ENCODE measurements around the gene CYP2C19.
"Not testable (repeated sequence)": the region's sequence is repeated elsewhere in the genome, so short reads cannot be mapped to it uniquely, and the experiment has no call there.

CYP2C19 gene

DNA sequence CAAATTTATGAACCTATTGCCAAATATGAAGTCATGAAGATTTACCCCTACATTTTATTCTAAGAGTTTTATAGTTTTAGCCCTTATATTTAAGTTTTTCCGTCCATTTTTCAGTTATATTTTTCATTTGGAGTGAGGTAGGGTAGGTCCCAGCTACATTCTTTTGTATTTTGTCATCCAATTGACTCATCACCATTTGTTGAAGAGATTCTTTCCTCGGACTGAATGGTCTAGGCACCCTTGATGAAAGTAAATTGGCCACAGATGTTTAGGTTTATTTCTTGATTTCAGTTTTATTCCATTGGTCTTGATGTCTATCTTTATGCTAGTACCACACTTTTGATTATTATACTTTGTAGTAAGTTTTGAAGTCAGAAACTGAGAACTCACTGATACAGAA is 22.7 kb downstream of the CYP2C19 start:
- no peak for DNase-seq (ENCODE audit: low read depth)
- TF ChIP-seq MYC (IDR thresholded peaks at IDR 0.05; ENCODE audit: low read depth, low read length) = no peak
- TF ChIP-seq, protein P1, sequence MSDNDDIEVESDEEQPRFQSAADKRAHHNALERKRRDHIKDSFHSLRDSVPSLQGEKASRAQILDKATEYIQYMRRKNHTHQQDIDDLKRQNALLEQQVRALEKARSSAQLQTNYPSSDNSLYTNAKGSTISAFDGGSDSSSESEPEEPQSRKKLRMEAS (IDR thresholded peaks at IDR 0.05; ENCODE audit: low read depth, low read length) = no peak
- TF ChIP-seq, protein P2, sequence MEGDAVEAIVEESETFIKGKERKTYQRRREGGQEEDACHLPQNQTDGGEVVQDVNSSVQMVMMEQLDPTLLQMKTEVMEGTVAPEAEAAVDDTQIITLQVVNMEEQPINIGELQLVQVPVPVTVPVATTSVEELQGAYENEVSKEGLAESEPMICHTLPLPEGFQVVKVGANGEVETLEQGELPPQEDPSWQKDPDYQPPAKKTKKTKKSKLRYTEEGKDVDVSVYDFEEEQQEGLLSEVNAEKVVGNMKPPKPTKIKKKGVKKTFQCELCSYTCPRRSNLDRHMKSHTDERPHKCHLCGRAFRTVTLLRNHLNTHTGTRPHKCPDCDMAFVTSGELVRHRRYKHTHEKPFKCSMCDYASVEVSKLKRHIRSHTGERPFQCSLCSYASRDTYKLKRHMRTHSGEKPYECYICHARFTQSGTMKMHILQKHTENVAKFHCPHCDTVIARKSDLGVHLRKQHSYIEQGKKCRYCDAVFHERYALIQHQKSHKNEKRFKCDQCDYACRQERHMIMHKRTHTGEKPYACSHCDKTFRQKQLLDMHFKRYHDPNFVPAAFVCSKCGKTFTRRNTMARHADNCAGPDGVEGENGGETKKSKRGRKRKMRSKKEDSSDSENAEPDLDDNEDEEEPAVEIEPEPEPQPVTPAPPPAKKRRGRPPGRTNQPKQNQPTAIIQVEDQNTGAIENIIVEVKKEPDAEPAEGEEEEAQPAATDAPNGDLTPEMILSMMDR (IDR thresholded peaks at IDR 0.05; ENCODE audit: low read depth, low read length) = no peak
- no peak for TF ChIP-seq POLR2A (IDR thresholded peaks at IDR 0.05; ENCODE audit: extremely low read depth, insufficient read length)

DNA sequence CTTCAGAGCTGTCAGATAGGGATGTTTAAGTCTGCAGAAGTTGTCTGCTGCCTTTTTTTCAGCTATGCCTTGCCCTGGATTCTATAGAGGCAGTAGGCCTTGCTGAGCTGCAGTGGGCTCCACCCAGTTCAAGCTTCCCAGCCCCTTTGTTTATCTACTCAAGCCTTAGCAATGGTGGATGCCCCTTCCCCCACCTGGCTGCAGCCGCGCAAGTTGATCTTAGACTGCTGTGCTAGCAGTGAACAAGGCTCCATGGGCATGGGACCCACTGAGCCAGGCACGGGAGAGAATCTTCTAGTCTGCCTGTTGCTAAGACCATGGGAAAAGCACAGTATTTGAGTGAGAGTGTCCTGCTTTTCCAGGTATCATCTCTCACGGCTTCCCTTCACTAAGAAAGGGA is 38.1 kb downstream of the CYP2C19 start:
- H3K4me3 ChIP-seq (ENCODE audit: low read depth, low read length); DNase-seq (ENCODE audit: low read depth): not testable (repeated sequence)

More for the DNA sequence above, 22.7 kb downstream of the CYP2C19 start:
- no peak overlapping the region for H3K4me3 ChIP-seq (ENCODE audit: low read depth, low read length)

DNA sequence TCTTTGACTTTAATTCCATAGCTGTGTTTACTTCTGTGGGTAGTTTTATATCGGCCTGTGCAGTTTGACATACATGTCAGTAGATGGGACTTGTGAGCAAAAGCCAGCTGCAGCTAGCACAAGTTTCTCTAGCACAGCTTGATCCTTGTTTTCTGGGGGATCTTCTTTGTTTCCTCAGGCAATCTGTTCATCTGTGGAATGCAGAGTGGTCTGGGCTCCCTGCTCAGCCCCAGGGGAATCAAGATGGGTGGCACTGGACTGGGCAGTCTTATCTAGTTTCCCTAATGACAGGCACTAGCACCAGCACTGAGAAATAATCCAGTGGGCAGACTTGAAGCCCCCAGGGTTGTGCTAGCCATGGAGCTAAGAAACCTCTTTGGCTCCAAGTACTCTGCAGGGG is 40.8 kb downstream of the CYP2C19 start:
- H3K4me3 ChIP-seq (ENCODE audit: low read depth, low read length) = no peak overlapping the region
- TF ChIP-seq, protein P2 (IDR thresholded peaks at IDR 0.05; ENCODE audit: low read depth, low read length) = no peak
- TF ChIP-seq POLR2A (IDR thresholded peaks at IDR 0.05; ENCODE audit: extremely low read depth, insufficient read length) (no peak), MYC (IDR thresholded peaks at IDR 0.05; ENCODE audit: low read depth, low read length) (no peak)
- TF ChIP-seq, protein P1 (IDR thresholded peaks at IDR 0.05; ENCODE audit: low read depth, low read length) = no peak
- DNase-seq (ENCODE audit: low read depth) = no peak

DNA sequence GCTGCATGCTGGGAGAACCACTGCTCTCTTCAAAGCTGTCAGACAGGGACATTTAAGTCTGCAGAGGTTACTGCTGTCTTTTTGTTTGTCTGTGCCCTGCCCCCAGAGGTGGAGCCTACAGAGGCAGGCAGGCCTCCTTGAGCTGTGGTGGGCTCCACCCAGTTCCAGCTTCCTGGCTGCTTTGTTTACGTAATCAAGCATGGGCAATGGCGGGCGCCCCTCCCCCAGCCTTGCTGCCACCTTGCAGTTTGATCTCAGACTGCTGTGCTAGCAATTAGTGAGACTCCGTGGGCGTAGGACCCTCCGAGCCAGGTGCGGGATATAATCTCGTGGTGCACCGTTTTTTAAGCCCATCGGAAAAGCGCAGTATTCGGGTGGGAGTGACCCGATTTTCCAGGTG is 67.5 kb downstream of the CYP2C19 start:
- DNase-seq (ENCODE audit: low read depth) = not testable (repeated sequence)

DNA sequence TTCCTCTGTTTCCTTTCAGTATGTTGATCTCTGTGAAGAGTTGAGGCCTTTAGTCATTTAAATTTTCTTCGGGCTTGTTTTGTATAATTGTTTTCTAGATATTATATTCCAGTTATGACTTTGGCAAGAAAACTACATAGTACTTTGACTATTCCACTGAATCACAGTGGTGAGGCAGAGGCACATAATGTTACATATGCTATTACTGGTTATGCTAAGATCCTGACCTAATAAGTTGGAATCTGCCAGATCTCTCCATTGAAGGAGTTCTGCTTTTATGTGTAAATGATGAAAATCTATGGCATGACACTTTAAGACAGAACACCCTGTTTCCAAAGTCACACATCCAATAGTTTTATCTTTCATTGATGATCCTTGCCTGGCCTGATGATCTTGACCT is 83.7 kb downstream of the CYP2C19 start:
- DNase-seq (ENCODE audit: low read depth) = no peak
- no peak overlapping the region for H3K4me3 ChIP-seq (ENCODE audit: low read depth, low read length)
- TF ChIP-seq MYC (IDR thresholded peaks at IDR 0.05; ENCODE audit: low read depth, low read length) = no peak
- no peak for TF ChIP-seq POLR2A (IDR thresholded peaks at IDR 0.05; ENCODE audit: extremely low read depth, insufficient read length)
- TF ChIP-seq, protein P2 (IDR thresholded peaks at IDR 0.05; ENCODE audit: low read depth, low read length) = no peak
- TF ChIP-seq, protein P1 (IDR thresholded peaks at IDR 0.05; ENCODE audit: low read depth, low read length) = no peak

More for the DNA sequence above, 67.5 kb downstream of the CYP2C19 start:
- not testable (repeated sequence) for H3K4me3 ChIP-seq (ENCODE audit: low read depth, low read length)

DNA sequence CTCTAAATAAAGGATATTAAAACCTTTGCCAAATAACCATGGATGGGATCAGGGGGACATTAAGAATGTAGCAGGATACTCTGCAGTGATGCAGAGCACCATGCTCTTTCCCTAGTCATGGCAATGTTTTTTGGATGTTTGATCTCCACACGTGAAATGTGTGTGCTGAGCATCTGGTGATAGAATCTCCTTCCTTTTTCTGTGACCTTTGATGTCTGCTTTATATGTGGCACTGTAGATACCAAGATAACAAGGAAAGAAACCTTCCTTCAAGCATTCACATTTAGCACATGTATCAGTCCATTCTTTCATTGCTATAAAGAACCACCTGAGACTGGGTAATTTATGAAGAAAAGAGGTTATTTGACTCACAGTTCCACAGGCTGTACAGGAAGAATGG is 88.3 kb downstream of the CYP2C19 start:
- no peak overlapping the region for H3K4me3 ChIP-seq (ENCODE audit: low read depth, low read length)
- TF ChIP-seq, protein P1 (IDR thresholded peaks at IDR 0.05; ENCODE audit: low read depth, low read length) = no peak
- TF ChIP-seq, protein P2 (IDR thresholded peaks at IDR 0.05; ENCODE audit: low read depth, low read length) = no peak
- no peak for TF ChIP-seq POLR2A (IDR thresholded peaks at IDR 0.05; ENCODE audit: extremely low read depth, insufficient read length)
- TF ChIP-seq MYC (IDR thresholded peaks at IDR 0.05; ENCODE audit: low read depth, low read length) = no peak
- no peak for DNase-seq (ENCODE audit: low read depth)

DNA sequence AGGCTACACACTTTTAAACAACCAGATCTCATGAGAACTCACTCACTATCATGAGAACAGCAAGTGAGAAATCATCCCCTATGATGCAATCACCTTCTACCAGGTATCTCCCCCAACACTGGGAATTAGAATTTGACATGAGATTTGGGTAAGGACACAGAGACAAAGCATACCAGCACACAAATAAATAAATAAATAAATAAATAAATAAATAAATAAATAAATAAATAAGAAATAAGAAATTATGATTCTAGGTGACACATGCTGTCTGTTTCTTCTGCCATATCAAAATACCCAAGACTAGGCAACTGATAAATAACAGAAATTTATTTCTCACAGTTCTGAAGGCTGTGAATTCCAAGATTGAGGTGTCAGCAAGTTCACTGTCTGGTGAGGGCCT is 88.8 kb downstream of the CYP2C19 start:
- H3K4me3 ChIP-seq (ENCODE audit: low read depth, low read length) = no peak overlapping the region
- TF ChIP-seq, protein P1 (IDR thresholded peaks at IDR 0.05; ENCODE audit: low read depth, low read length) = no peak
- TF ChIP-seq POLR2A (IDR thresholded peaks at IDR 0.05; ENCODE audit: extremely low read depth, insufficient read length) (no peak), MYC (IDR thresholded peaks at IDR 0.05; ENCODE audit: low read depth, low read length) (no peak)
- TF ChIP-seq, protein P2 (IDR thresholded peaks at IDR 0.05; ENCODE audit: low read depth, low read length) = no peak
- no peak for DNase-seq (ENCODE audit: low read depth)

Measured in NB4 (cell line).